COLO668 (cell line): ENCODE data around the gene RABL6.
A peak's percentile ranks its signal among the peaks of the same experiment; 100 is the strongest.

Experiments
- DNase-seq: peaks from one replicate; lab custom pipeline; 2025; ENCODE audit not compliant: unreplicated experiment; lab: John Stamatoyannopoulos, UW

RABL6 gene

GRCh38 chr9:136807281-136808074 lies at the start of gene RABL6:
RABL6 (plus strand) TSS chr9:136807948; CDS start chr9:136808197, 249 bp downstream.
- DNase-seq = peak; percentile 89

- no peak for DNase-seq
Measured at GRCh38 chr9:136759001-136759400, 48.7 kb upstream of the RABL6 start.

- DNase-seq = no peak
Measured at GRCh38 chr9:136759436-136760325, 48.1 kb upstream of the RABL6 start.

GRCh38 chr9:136760424-136760823 lies 47.3 kb upstream of the RABL6 start:
- no peak for DNase-seq

GRCh38 chr9:136760834-136761544 lies 46.8 kb upstream of the RABL6 start:
- peak; percentile 61 for DNase-seq

GRCh38 chr9:136761545-136761981 lies 46.2 kb upstream of the RABL6 start:
- DNase-seq = no peak

GRCh38 chr9:136762221-136762691 lies 45.5 kb upstream of the RABL6 start:
- no peak for DNase-seq

- DNase-seq = no peak
Measured at GRCh38 chr9:136762915-136763648, 44.7 kb upstream of the RABL6 start.

- DNase-seq = no peak
Measured at GRCh38 chr9:136763649-136764035, 44.1 kb upstream of the RABL6 start.

GRCh38 chr9:136764301-136764891 lies 43.4 kb upstream of the RABL6 start, which contains the start of gene LCN15:
LCN15 (minus strand) TSS chr9:136764518; CDS start chr9:136764488, 30 bp downstream.
- peak; percentile 94 for DNase-seq

- peak; percentile 23 for DNase-seq
Measured at GRCh38 chr9:136765041-136765440, 42.7 kb upstream of the RABL6 start.

GRCh38 chr9:136765745-136766409 lies 41.9 kb upstream of the RABL6 start:
- DNase-seq = peak; percentile 25

- DNase-seq = peak; percentile 80
Measured at GRCh38 chr9:136766410-136767120, 41.2 kb upstream of the RABL6 start.

- peak; percentile 36 for DNase-seq
Measured at GRCh38 chr9:136769710-136770191, 38.0 kb upstream of the RABL6 start.

GRCh38 chr9:136771907-136772415 lies 35.8 kb upstream of the RABL6 start:
- no peak for DNase-seq

- peak; percentile 31 for DNase-seq
Measured at GRCh38 chr9:136773386-136774044, 34.2 kb upstream of the RABL6 start.

- DNase-seq = no peak
Measured at GRCh38 chr9:136774416-136775045, 33.2 kb upstream of the RABL6 start.
